DMS79 treated with DMSO at 0.1 percent for 48 hours (cell line): ENCODE measurements around the gene ODAD4.

Experiments
- DNase-seq: peaks from one replicate; lab custom pipeline; 2025; lab: John Stamatoyannopoulos, UW

The ODAD4 gene

DNA sequence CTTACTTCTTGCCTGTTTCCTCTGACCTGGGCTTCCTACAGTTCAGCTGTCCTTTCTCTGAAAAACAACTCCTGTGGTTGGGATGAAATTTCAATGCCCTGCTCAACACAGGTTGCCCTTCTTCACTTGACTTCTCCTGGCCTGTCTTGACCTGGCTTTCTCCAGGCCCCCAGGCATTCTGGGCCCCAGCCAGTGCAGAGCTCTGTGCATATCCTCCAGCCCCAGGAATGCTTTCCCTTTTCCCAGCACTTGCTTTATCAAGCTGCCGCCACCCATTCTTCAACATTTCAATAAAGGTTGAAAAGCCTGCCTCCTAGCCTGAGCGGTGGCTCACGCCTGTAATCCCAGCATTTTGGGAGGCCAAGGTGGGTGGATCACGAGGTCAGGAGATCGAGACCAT lies 10.8 kb downstream of the ODAD4 start:
- no peak for DNase-seq

DNA sequence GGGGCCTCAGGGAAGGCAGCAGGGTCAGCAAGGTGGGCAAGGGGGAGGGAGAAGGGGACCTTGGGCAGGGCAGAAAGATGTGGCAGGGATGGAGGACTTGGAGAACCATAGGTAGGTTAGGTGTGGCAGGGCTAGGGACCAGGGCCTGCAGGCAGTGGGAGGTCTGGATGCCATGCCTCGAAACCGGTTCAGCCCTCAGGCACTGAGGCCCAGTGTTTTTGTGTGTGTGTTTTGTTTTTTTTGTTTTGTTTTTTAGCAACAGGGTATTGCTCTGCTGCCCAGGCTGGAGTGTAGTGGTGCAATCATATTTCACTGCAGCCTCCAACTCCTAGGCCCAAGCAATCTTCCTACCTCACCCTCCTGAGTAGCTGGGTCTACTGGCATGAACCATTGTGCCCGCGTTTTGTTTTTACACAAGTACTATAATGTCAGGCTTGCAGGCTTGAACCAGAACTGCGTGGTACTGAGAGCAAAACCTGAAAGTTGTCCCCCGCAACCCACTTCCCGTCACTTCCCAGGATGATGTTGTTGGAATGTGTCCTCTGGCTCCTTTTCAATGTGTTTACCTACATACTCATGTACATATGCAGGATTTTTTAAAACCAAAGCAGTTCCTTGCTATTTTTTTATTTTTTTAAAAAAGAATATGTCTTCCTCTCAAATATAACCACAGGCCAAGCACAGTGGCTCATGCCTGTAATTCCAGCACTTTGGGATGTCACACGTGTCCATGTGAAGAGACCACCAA lies 12.4 kb downstream of the ODAD4 start:
- no peak for DNase-seq

DNA sequence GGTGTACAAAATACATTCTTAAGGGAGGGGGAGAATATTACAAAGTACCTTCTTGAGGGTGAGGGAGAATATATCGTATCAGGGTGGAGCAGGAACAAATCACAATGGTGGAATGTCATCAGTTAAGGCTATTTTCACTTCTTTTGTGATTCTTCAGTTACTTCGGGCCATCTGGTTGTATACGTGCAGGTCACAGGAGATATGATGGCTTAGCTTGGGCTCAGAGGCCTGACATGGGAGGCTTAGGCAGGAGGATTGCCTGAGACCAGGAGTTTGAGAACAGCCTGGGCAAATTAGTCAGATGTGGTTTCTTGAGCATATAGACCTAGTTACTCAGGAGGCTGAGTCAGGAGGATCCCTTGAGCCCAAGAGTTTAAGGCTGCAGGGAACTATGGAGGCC lies 13.1 kb downstream of the ODAD4 start:
- DNase-seq = no peak

DNA sequence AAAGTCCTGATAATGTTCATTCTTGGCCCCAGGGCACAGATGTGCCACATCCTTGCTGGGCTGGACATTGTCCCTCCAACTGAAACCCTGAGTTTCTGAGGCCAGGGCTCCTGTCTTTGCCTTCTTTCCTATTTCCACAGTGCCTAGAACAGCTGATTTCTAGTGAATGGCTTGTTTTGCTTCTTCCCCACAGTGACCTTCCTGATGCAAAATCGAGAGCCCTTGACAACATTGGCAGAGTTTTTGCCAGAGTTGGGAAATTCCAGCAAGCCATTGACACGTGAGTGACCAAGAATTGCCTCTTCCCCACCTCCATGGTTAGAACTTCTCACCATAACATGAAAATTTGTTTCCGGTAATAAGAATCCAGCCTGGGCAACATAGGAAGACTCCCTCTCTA lies 14.5 kb downstream of the ODAD4 start:
- no peak for DNase-seq

DNA sequence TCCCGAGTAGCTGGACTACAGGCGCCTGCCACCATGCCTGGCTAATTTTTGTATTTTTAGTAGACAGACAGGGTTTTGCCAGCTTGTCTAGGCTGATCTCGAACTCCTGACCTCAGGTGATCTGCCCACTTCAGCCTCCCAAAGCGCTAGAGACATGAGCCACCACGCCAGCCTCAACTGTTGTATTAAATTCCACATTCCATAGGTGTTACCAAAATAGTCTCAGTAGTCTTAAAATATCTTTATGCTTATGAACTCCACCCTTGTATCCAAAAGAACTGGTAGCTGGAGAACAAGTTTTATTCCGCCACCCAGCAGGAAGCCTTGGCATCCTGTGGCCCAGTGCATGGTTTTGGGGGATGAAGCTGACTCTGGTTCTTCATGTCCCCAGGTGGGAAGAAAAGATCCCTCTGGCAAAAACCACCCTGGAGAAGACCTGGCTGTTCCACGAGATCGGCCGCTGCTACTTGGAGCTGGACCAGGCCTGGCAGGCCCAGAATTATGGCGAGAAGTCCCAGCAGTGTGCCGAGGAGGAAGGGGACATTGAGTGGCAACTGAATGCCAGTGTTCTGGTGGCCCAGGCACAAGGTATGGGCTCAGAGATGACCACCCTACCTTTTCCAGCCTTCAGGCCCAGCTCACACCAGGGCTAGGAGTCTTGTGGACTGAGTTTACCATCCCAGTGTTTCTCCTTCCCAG lies 18.5 kb downstream of the ODAD4 start:
- DNase-seq = no peak

DNA sequence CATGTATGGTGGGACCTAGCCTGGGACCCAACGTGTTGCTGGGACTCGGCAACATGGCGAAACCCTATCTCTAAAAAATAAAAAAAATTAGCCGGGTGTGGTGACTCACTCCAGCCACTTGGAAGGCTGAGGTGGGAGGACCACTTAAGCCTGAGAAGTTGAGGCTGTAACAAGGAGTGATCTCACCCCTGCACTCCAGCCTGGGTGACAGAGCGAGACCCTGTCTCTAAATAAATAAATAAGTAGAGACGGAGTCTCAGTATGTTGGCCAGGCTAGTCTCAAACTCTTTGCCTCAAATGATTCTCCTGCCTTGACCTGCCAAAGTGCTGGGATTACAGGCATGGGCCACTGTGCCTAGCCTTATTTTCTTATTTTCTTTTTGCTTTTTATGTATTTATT lies 26.1 kb downstream of the ODAD4 start:
- DNase-seq = no peak

DNA sequence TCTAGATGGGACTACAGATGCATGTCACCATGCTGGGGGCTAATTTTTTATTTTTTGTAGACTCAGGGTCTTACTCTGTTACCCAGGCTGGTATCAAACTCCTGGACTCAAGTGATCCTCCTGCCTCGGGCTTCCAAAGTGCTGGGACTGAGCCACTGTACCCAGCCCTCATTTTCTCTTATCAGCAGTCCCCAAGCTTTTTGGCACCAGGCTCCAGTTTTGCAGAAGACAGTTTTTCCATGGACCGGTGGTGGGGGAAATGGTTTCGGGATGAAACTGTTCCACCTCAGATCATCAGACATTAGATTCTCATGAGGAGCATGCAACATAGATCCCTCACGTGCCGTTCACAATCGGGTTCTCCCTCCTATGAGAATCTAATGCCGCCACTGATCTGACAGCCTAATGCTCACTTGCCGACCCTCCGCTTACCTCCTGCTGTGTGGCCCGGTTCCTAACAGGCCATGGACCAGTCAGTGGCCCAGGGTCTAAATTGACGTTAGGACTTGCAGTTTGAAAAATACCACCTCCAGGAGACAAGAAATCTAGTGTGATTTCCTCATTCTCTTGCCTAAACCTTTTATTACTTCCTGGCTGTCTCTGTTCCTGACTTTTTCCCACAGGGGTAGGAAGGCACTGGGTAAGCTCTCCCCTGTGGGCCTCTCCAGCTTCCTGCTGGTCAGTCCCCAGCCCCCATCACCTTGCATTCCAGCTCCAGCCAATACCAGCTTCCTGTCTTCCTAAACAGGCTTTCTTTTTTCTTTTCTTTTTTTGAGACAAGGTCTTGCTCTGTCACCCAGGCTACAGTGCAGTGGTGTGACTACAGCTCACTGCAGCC lies 26.8 kb downstream of the ODAD4 start:
- no peak for DNase-seq

DNA sequence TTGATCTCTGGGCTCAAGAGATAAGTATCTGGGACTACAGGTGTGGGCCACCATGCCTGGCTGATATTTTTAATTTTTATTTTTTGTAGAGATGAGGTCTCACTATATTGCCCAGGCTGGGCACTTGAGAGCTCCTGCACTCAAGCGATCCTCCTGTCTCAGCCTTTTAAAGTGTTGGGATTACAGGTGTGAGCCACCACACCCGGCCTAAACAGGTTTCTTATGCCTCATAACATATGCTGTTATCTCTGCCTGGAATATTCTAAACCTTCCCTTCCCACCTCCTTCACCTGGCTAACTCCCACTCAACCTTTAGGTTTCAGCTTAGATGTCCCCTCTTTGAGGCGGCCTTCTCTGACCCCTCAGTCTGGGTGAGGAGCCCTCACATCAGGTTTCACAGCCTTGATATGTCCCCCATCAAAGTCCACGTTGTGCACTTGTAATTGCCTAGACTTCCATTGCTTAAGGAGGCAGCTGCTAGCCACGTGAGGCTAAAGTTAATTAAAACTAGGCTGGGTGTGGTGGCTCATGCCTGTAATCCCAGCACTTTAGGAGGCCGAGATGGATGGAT lies 27.5 kb downstream of the ODAD4 start:
- DNase-seq = no peak

DNA sequence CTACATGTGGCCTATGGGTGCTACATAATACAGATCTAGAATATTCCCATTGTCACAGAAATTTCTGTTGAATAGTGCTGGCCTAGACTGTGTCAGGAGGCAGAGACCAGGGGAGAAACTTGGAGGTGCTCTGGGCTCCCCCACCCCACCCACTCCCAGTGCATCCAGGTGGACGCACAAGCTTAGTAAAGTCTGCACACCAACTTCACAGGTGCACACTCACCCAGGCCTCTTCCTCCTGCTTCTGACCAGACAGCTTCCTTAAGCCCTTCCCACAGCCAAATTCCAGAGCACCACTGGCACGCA lies 28.6 kb downstream of the ODAD4 start:
- no peak for DNase-seq

DNA sequence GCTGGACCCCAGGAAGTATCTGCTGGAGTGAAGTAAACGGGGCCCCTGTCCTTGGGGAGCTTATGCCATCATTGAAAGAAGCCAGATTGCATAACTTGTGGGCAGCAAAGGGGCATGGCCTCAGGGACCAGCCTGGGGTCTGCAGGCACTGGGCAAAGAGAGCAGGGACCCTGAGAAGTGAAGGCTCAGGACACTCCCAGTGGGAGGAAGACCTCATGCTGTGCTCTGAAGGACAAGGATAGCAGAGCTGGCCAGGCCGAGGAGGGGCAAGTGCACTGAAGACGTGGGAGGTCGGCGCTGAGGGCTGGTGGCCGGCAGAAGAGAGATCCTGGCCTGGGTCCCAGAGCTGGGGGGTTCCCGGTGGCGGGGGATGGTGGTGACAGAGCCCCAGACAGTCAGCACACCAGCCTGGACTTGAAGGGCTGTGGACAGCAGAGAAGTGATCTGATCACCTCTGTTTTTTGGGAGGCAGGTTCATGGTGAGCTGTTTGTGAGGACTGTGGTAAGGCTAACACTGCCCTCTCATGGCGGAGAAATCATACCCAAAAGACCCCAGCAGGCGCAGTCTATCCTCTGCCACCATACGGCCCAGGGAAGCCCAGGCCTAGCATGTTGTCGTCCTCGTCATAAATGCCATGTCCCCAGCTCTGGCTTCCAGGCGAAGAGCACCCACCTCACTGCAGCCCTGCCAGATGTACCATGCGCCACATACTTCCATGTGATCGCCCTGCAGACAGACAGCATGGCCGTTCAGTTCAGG lies 29.1 kb downstream of the ODAD4 start:
- DNase-seq = peak; percentile 18

DNA sequence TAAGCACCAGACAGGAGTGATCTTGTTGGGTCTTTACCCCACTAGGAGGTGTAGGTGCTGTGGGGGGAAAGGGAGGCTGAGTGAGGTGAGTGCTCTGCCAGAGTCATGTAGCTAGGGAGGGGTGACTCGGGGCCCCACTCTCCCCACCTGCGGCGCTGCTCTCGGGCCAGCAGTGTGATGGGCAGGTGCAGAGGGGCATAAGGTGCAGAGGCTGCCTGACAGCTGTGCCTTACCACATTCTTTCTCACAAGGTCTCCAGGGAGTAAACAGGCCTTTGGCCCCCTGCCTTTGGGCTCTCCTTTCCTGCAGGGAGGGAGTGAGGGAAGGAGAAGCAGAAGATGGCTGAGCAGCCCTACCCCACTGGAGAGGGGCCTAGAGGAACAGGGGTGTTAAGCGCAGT lies 31.7 kb downstream of the ODAD4 start:
- DNase-seq = no peak

DNA sequence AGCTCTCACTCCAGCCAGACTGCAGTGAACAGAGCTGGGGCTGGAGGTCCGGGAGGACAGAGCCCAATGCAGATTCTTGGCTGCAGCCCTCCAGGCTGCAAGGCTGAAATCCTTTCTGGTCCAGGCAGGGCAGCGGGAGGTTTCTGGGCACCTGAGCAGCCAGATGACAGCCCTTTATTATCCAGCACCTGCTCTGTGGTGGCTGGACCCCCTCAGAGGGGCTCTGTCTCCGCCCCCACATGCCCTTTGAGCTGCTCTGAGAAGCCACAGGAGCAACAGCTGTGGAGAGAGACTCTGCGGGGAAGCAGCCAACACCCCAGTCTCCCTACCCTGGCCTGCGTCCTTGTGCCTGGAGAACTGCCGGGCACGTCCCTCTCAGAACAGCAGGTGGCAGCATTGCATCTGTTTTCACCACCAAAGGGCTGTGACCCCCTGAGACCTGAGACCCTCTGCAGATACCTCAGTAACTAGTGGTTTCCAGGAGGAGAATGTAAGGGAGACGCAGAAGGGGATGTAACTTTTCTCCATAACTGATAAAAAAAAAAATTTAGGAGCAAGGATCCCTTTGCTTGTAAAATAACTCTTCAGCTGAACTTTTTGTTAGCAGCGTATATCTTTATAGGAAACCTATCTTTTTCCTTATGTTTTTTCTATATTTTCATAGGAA lies 32.5 kb downstream of the ODAD4 start:
- DNase-seq = peak; percentile 31

DNA sequence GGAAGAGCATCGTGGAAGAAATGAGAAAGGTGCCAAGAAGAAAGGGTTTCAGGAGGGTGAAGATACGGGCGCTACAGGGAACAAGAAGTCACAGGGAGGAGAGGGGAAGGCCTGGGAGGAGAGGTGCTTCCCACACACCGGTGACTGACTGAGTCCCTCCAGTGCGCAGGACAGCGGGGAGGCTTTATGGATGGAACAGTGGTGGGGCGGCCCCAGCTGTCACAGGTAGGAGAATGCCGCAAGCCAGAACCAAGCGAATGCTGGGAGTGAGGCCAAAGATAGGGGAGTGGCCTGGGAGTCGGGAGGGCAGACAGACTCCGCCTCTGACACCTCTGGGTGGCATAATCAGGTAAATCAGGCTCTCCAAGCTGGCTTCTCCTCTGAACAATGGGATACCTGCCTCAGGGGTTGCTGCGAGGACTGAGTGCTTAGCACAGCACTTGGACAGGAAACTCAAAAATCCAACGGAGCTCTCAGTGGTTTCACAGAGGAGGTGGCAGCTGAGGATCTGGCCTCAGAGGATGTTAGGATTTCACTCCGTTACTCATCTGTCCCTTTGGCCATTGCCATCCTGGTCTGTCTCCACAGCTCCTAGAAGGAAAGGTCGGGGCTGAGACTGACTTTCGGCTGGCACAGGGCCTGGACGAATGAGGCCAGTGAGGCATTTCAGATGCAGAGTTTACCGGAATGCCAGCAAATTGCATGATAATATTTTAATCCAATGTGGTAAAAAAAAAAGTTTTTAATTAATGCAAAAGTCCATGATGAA lies 35.5 kb downstream of the ODAD4 start:
- peak; percentile 94 for DNase-seq

DNA sequence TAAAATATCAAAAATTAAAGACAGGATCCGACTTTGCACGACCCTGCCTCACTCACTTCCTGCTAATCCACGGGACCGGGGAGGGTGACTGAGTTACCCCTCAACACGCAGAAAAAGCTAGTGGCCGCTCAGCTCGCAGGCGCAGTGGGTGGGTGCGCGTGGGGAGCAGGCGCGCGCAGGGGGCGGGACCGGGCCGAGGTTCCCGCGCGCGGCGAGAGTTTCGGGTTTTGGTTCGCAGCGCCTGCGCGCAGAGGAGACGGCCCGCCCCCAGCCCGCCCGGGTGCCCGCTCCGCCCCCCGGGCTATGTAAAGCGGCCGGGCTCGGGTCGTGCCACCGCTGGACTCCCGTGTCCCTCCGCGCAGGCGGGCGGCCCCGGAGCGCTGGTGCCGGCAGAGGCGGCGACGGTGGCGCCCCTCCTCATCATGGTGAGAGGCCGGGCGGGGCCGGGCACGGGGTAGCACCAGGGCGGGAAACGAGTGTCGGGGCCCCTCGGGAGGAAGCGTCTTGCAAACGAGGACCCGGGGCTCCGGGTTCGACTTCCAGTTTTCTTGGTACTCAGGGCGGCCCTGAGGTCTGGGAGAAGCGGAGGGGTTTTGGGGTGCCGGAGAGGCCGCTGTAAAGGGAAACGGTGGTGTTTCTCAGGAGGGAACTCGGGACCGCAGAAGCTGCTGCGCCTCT lies 36.2 kb downstream of the ODAD4 start, which contains the start of gene CNP:
Gene CNP, plus strand, starts transcription at position 333 of the 678 bp plus-strand sequence. Its CDS starts 90 bp downstream, at position 423.
- DNase-seq = peak; percentile 70

DNA sequence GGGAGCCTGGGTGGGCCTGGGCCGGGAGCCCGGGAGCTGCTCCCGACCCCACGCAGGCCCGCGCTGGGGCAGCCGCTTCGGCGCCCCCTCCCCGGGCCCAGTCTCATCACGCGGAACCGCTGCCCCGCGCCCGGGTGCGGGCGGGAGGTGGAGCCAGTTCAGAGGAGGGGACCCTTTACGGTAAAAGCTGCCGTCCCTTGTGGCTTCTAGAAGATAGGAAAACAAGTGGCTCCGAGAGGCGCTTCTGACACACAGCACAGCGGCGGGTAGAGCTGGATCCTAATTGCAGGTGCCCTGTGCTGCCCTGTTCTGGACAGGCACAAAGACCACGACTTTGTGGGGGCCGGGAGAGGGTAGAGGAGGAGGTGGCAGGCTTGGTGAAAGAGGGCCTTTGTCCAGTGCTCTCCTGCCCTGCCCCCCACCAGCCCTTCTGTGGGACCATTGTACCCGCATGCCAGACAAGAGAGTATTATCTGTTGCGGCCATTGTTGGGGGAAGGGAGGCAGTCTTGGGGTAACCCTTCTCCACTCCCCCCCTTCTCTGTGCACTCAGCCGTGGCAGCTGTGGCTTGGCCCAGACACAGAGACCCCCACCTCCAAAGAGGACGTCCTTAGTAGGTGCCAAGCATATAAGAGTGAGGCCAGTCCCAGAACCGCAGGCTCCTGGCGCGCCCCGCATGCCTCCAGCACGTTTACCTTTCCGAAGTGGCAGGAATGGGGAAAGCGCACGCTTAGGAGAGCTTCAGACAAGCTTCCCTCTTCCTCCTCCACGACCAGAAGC lies 36.9 kb downstream of the ODAD4 start:
- DNase-seq = peak; percentile 9

DNA sequence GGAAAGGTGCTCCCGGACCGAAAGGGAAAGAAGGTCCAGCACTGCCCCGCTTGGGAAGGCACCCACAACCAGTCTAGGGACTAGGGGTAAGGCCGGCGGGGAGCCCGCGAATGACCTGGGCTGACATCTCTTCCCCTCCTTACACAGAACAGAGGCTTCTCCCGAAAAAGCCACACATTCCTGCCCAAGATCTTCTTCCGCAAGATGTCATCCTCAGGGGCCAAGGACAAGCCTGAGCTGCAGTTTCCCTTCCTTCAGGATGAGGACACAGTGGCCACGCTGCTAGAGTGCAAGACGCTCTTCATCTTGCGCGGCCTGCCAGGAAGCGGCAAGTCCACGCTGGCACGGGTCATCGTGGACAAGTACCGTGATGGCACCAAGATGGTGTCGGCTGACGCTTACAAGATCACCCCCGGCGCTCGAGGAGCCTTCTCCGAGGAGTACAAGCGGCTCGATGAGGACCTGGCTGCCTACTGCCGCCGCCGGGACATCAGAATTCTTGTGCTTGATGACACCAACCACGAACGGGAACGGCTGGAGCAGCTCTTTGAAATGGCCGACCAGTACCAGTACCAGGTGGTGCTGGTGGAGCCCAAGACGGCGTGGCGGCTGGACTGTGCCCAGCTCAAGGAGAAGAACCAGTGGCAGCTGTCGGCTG lies 37.6 kb downstream of the ODAD4 start:
- no peak for DNase-seq

DNA sequence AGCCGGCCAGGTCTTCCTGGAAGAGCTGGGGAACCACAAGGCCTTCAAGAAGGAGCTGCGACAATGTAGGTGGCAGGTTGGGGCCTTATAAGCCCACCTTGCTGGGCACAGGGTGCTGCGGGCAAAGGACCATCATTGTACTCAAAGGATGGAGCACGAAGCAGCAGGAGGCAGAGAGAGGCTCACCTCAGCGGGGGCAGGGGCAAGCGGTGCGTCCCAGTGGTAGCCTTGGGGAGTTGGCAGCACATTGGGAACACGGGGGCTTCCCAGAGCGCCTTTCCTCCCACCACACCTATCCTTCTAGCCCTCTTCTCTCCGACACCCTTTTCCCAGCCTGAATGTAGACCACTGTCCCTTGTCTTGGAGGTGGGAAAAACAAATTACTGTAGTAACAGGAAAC lies 38.3 kb downstream of the ODAD4 start:
- no peak for DNase-seq

DNA sequence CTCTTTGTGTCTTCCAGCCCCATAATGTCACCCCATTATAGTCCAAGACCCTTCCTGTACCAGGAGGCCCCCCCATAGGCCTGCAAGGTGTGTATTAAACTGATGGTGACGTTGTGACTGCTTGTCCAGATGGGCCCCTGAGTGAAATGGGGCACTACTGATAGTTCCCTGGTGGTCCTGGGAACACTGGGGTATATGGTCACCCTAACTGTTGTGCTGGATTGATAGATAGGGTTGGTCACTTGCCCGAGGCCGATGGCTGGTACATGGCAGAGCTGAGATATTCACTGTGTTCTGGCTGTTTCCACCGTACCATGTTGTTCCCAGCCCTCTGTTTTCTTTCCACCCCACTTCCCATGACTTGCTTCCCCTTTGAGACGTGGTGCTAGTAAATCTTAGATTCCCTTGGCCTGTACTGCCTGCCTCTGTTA lies 40.5 kb downstream of the ODAD4 start:
- no peak for DNase-seq
